Memory B cell (primary cell): ENCODE data around the gene METTL1.
"Not testable (repeated sequence)": the region's sequence is repeated elsewhere in the genome, so short reads cannot be mapped to it uniquely, and the experiment has no call there.

ENCODE experiments used
- ATAC-seq: fragments of 150-1000 bp; cut with Tn5 transposase; 2 replicates; pipeline ENCODE4 v1.10.0; 2021; ENCODE audit warnings: low read depth, mild to moderate bottlenecking, moderate library complexity
- DNase-seq, 2 donors: peaks; one replicate each; pipeline ENCODE4 v3.0.0; 2022; ENCODE audit warnings: low spot score in 2 of 2
- H3K27ac Mint-ChIP-seq: one replicate; pipeline ENCODE4 v1.8.0; 2022; ENCODE audit warnings: mild to moderate bottlenecking, moderate library complexity, mixed read lengths
- H3K27me3 Mint-ChIP-seq: one replicate; pipeline ENCODE4 v1.8.0; 2022; ENCODE audit warnings: mixed read lengths
- H3K36me3 Mint-ChIP-seq: one replicate; pipeline ENCODE4 v1.8.0; 2022; ENCODE audit warnings: mild to moderate bottlenecking, mixed read lengths
- H3K4me1 Mint-ChIP-seq: one replicate; pipeline ENCODE4 v1.8.0; 2022; ENCODE audit warnings: mixed read lengths
- H3K4me3 Mint-ChIP-seq: one replicate; pipeline ENCODE4 v1.8.0; 2022; ENCODE audit warnings: mild to moderate bottlenecking, moderate library complexity, mixed read lengths
- H3K9me3 Mint-ChIP-seq: one replicate; pipeline ENCODE4 v1.8.0; 2022; ENCODE audit warnings: mixed read lengths

The METTL1 gene

DNA sequence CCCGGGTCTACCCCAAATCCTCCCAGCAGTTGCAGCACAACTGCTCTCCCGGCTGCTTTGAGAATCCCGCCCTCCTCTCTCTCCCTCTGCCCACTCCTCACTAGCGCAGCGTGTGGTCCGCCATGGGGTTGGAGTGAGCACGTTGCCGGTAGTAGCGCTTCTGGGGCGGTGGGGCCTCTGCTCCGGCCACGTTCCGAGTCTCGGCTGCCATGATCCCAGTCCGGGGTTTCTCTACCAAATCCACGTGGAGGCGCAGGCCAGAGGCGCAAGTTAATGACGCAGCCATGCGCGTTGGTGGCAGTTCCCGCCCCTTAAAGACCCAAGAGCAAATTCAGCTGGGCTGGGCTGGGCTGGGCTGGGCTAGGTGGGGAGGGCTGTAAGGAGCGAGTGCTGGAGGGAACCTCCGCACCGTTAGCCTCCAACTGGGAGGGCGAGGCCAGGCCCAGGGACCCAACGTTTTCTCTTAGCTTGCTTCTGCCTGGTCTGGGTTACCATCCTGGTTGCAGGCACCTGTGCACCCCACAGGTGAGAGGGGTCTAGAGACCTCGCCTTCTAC, at the start of gene METTL1:
TSS of gene METTL1 (minus strand) at position 233 of the 556 bp plus-strand sequence. CDS start at position 211, 22 bp downstream.
- peak within 1 kb of the TSS; percentile 88 for H3K4me3 Mint-ChIP-seq
- ATAC-seq (peak; percentile 90), DNase-seq (peak; percentile 78 to 84)
- H3K27ac Mint-ChIP-seq = peak within 1 kb of the TSS; percentile 93
- no peaks in the 10 kb centered on the region for H3K36me3 Mint-ChIP-seq
- peaks cover 18% of the 10 kb centered on the region for H3K4me1 Mint-ChIP-seq
- H3K9me3 Mint-ChIP-seq = no peaks in the 10 kb centered on the region
- H3K27me3 Mint-ChIP-seq = no peaks in the 10 kb centered on the region

GRCh38 chr12:57821015-57821414, 49.1 kb upstream of the METTL1 start:
- not testable (repeated sequence) for H3K4me3 Mint-ChIP-seq, H3K4me1 Mint-ChIP-seq, DNase-seq, H3K27me3 Mint-ChIP-seq, H3K9me3 Mint-ChIP-seq, ATAC-seq
- Mint-ChIP-seq H3K36me3 (peaks cover 32% of the 10 kb centered on the region), H3K27ac (peak overlapping the region; percentile 59)

GRCh38 chr12:57820119-57820518, 48.2 kb upstream of the METTL1 start:
- H3K27me3 Mint-ChIP-seq, H3K9me3 Mint-ChIP-seq, H3K27ac Mint-ChIP-seq, H3K4me3 Mint-ChIP-seq, DNase-seq, ATAC-seq, H3K4me1 Mint-ChIP-seq: not testable (repeated sequence)
- H3K36me3 Mint-ChIP-seq = peaks cover 23% of the 10 kb centered on the region

- not testable (repeated sequence) for DNase-seq, H3K27ac Mint-ChIP-seq, H3K4me1 Mint-ChIP-seq, H3K27me3 Mint-ChIP-seq, H3K9me3 Mint-ChIP-seq, ATAC-seq, H3K4me3 Mint-ChIP-seq
- peaks cover 11% of the 10 kb centered on the region for H3K36me3 Mint-ChIP-seq
These were observed 46.1 kb upstream of the METTL1 start for GRCh38 chr12:57817990-57818331.

DNA sequence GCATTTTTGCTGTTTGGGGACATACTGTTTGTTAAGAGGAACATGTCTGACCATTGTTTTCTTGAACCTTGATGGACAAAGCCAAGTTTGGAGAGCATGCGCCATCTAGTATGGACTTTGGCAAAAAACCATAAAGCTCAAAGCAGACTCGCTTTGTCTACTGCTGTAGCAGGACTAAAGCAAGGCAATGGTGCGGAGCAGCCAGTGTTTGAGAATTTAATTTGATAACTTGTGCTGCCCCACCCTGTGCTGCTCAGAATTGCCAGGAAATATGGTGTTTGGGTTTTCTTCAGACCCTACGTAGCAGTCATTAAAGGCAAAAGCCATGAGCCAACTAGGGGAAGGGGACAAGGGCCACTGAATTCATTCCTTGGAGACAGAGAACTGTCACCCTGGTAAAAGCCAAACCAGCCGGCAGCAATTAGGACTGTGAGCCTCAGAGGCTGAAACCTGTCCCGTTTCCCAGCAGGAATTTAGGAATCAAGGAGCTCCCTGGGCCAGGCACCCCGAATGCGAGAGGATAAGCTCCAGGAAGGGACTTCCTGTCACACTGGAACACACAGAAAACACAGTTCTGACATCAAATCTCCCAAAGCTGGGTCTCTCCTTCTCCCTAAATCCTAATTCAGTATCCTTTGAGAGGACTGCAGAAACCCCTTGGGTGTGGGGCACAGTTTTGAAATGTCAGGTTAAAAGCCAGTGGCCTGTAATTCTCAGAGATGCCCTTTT, 45.5 kb upstream of the METTL1 start:
- H3K27ac Mint-ChIP-seq = no peak overlapping the region
- peaks cover 11% of the 10 kb centered on the region for H3K36me3 Mint-ChIP-seq
- no peak for ATAC-seq
- no peaks in the 10 kb centered on the region for H3K9me3 Mint-ChIP-seq
- H3K4me1 Mint-ChIP-seq = peaks cover 3% of the 10 kb centered on the region
- DNase-seq = no peak
- H3K27me3 Mint-ChIP-seq = no peaks in the 10 kb centered on the region
- H3K4me3 Mint-ChIP-seq = no peak overlapping the region

- no peak overlapping the region for H3K27ac Mint-ChIP-seq
- ATAC-seq (no peak), DNase-seq (no peak)
- no peaks in the 10 kb centered on the region for H3K27me3 Mint-ChIP-seq
- peaks cover 3% of the 10 kb centered on the region for H3K4me1 Mint-ChIP-seq
- no peak overlapping the region for H3K4me3 Mint-ChIP-seq
- H3K9me3 Mint-ChIP-seq = no peaks in the 10 kb centered on the region
- peaks cover 10% of the 10 kb centered on the region for H3K36me3 Mint-ChIP-seq
These were observed 44.9 kb upstream of the METTL1 start for GRCh38 chr12:57816855-57817151.

DNA sequence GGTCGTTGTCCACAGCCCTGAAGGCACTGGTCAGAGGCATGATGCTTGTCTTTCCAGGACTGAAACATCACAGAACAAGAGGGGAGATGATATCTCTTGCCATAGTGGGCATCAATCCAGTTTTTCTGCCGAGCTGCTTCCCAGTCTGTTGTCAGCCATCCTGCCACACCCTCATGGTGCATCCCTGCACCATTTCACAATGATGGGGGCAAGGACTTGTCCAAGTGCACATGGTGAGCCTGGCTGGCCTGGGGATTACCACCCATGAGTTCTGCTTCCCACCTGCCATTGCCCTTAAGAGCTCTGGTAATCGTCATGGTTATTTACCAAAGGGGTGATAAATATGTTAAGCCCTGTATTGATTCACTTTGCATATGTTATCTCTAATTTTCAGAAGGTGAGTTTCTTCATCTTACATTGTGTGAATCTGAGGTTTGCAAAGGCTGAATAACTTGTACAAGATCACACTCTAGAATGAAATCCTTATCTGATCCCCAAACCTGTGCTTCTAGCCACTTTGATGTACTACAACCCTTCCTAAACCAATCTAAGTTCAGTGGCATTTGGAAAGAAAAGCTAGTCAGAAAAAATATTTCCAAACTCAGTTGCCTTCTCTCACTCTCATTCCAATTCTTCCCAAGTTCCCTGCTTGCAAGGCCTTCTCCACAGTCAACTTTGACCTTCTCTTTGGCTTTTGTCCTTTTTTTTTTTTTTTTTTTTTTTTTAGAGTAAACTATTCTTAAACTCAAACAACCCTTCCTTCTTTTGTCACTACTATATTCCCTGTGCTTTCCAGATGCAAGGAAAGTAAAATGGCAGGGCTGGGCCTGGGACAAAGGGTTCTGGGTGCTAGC, 44.3 kb upstream of the METTL1 start:
- Mint-ChIP-seq H3K4me3 (no peak overlapping the region), H3K4me1 (peaks cover 3% of the 10 kb centered on the region), H3K27me3 (no peaks in the 10 kb centered on the region), H3K9me3 (no peaks in the 10 kb centered on the region), H3K36me3 (peaks cover 7% of the 10 kb centered on the region), H3K27ac (no peak overlapping the region)
- ATAC-seq = no peak
- DNase-seq = no peak

GRCh38 chr12:57815177-57816000, 43.5 kb upstream of the METTL1 start:
- DNase-seq (no peak), ATAC-seq (no peak)
- peaks cover 3% of the 10 kb centered on the region for H3K4me1 Mint-ChIP-seq
- H3K9me3 Mint-ChIP-seq = no peaks in the 10 kb centered on the region
- no peak overlapping the region for H3K4me3 Mint-ChIP-seq
- no peak overlapping the region for H3K27ac Mint-ChIP-seq
- no peaks in the 10 kb centered on the region for H3K27me3 Mint-ChIP-seq
- peaks cover 1% of the 10 kb centered on the region for H3K36me3 Mint-ChIP-seq

- peaks cover 1% of the 10 kb centered on the region for H3K36me3 Mint-ChIP-seq
- no peak overlapping the region for H3K27ac Mint-ChIP-seq
These were observed 42.3 kb upstream of the METTL1 start for GRCh38 chr12:57813971-57814772.

DNA sequence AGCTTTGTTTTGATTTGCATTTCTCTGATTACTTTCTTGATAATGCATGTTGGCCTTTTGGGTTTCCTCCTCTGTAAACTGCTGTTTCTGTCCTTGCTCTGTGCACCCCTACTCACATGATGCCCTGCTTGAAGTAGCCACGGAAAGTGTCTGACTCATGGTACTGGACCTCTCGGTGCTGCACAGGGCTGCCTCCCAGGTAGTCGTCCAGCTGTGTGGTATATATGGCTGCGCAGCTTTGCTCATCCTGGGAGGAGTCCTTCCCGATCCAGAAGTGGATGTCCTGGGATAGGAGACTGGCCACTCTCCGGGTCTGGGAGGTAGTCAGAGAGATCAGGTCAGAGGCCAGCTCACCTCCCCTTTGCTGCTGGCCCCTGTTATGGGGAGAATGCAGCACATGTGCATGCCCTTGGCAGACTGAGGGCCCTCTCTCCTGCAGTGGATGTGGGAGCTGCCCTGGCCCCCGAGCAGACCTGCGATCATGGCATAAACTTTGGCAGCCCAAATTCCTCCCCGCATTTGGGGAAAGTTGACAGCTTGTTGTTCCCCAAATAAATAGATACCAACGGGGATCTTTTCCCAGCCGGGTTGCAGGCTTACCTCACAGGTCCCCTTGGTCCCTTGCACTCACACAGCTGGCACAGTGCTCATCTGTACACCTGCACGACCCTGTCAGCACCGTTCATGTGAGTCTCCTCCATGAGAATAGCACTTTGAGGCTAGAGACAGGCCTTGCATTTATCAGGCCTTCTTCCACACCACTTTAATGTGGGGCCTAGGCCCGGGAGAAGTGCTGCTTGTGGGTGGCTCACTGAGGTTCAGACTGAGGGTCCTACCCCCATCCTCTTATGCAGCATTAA, 41.4 kb upstream of the METTL1 start:
- Mint-ChIP-seq H3K36me3 (peaks cover 1% of the 10 kb centered on the region), H3K9me3 (no peaks in the 10 kb centered on the region), H3K27ac (no peak overlapping the region), H3K27me3 (no peaks in the 10 kb centered on the region), H3K4me3 (no peak overlapping the region), H3K4me1 (no peaks in the 10 kb centered on the region)
- DNase-seq (no peak), ATAC-seq (no peak)

More at GRCh38 chr12:57813971-57814772, 42.3 kb upstream of the METTL1 start:
- H3K9me3 Mint-ChIP-seq = no peaks in the 10 kb centered on the region
- no peak overlapping the region for H3K4me3 Mint-ChIP-seq
- H3K27me3 Mint-ChIP-seq = no peaks in the 10 kb centered on the region
- peaks cover 3% of the 10 kb centered on the region for H3K4me1 Mint-ChIP-seq
- ATAC-seq (no peak), DNase-seq (no peak)

DNA sequence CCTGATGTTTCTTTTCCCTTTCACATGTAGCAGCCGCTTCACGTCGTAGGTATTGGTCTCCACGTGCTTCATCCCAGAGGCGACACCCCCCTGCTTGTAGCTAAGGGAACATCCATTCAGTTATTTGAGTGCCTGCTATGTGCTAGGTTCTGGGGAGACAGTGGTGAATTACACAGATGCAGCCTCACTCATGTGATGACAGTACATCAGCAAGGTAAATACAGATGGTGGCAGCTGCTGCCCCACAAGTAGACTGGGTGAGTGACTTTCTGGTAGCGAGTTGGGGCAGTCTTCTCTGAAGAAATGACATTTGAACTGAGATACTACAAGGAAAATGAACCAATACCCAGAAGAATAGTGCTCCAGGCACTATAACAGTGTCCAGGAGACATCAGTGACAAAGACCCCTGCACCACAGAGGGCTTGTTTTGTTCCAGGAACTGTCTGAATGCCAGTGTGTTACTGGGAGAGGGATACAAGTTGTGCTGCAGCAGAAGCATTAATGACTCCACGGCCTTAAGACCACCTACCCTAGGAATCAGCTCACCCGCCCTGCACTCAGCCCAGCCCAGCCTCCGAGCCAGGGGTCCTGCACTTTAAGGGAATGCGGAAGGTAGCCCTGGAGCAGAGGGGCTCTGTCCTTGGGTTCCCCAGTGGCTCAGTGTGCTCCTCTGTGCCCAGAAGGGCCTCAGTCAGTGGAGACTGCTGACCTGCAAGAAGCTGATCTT, 39.3 kb upstream of the METTL1 start:
- Mint-ChIP-seq H3K27ac (no peak overlapping the region), H3K27me3 (no peaks in the 10 kb centered on the region), H3K36me3 (peaks cover 1% of the 10 kb centered on the region), H3K9me3 (no peaks in the 10 kb centered on the region), H3K4me1 (no peaks in the 10 kb centered on the region), H3K4me3 (no peak overlapping the region)
- DNase-seq = no peak
- no peak for ATAC-seq

- H3K4me3 Mint-ChIP-seq = no peak overlapping the region
- no peak for ATAC-seq
- no peak overlapping the region for H3K27ac Mint-ChIP-seq
- H3K36me3 Mint-ChIP-seq = peaks cover 1% of the 10 kb centered on the region
- H3K4me1 Mint-ChIP-seq = no peaks in the 10 kb centered on the region
- H3K27me3 Mint-ChIP-seq = no peaks in the 10 kb centered on the region
- no peaks in the 10 kb centered on the region for H3K9me3 Mint-ChIP-seq
- DNase-seq = no peak
These were observed 38.5 kb upstream of the METTL1 start for GRCh38 chr12:57810450-57810849.
